HepG2 (cell line): ENCODE results near the gene PIK3CA. TPM values are rescaled to one million over a fixed set of nuclear protein-coding genes. Genes with fewer than 3 reads are reported as not detected.

Source experiments
- HNF1B ChIP-seq: sonication (generic); formaldehyde crosslinking; IDR thresholded peaks from 2 replicates; pipeline ENCODE4 v1.5.1; 2020; ENCODE audit warnings: mild to moderate bottlenecking, moderate library complexity, missing genetic modification reagents
- MYPOP ChIP-seq: sonication (generic); formaldehyde crosslinking; IDR thresholded peaks from 2 replicates; pipeline ENCODE4 v1.8.1; 2023; ENCODE audit warnings: mild to moderate bottlenecking, moderate library complexity, missing genetic modification reagents
- RBM22 ChIP-seq: fragments of 200-400 bp; formaldehyde crosslinking; optimal IDR thresholded peaks from 2 replicates; pipeline ENCODE3; 2017; ENCODE audit warnings: mild to moderate bottlenecking, low read length, moderate library complexity
- SAP130 ChIP-seq: IDR thresholded peaks from 2 replicates; pipeline ENCODE4 v1.6.1; 2016; ENCODE audit warnings: low read depth
- SNRNP70 ChIP-seq: fragments of 200-400 bp; formaldehyde crosslinking; IDR thresholded peaks from 2 replicates; pipeline ENCODE4 v1.6.1; 2017; ENCODE audit warnings: mild to moderate bottlenecking, low read depth, low read length, moderate library complexity
- THAP7 ChIP-seq: sonication (generic); formaldehyde crosslinking; IDR thresholded peaks from 2 replicates; pipeline ENCODE4 v1.8.1; 2023; ENCODE audit warnings: mild to moderate bottlenecking, missing genetic modification reagents
- ZBTB10 ChIP-seq: sonication (generic); formaldehyde crosslinking; IDR thresholded peaks from 2 replicates; pipeline ENCODE4 v1.4.0; 2020; ENCODE audit warnings: missing genetic modification reagents, borderline replicate concordance
- ZNF496 ChIP-seq: sonication (generic); formaldehyde crosslinking; IDR thresholded peaks from 2 replicates; pipeline ENCODE4 v1.8.1; 2023; ENCODE audit warnings: mild to moderate bottlenecking, moderate library complexity, missing genetic modification reagents; ENCODE audit not compliant: insufficient replicate concordance
- polyA plus RNA-seq, 8 experiments: library from polyadenylated mRNA; depleted of rRNA in 3 of 8; stranded (reverse) in 7 of 8; unstranded in 1 of 8; fragments of >200 nt; fragmentation: Illumina TruSeq in 4 of 8; extraction: Trizol in 4 of 8; gene quantifications; 2 replicates each; pipeline versions ENCODE4 v1.2.1 to v1.2.3, GENCODE V29; 2011 to 2016; ENCODE audit warnings: low read depth in 4 of 8, missing spikeins in 1 of 8, mixed read lengths in 1 of 8; ENCODE audit not compliant: insufficient read depth in 1 of 8
- small RNA-seq, 3 experiments: library from RNA; depleted of rRNA; stranded (forward); fragments of <200 nt; gene quantifications; one replicate each; pipeline ENCODE3, GENCODE V24; 2012; ENCODE audit warnings: low read depth in 2 of 3, low replicate concordance in 1 of 3; ENCODE audit not compliant: insufficient read length in 3 of 3, insufficient read depth in 2 of 3
- total RNA-seq, 5 experiments: library from RNA; depleted of rRNA; stranded (reverse); fragments of >200 nt; fragmentation: Illumina TruSeq; extraction: Trizol; gene quantifications; 2 replicates each; pipeline ENCODE4 v1.2.3, GENCODE V29; 2016; ENCODE audit warnings: low read depth in 1 of 5

The PIK3CA gene
- total and polyA plus RNA-seq, 2 of the 13 experiments (the other 11 are each of a cell fraction or from before 2014, with no cell fraction given) = 5.7 to 11.4 TPM

- TF ChIP-seq SNRNP70 (no peak), MYPOP (CRISPR knock-in tag) (no peak), HNF1B (CRISPR knock-in tag) (no peak), THAP7 (CRISPR knock-in tag) (no peak), RBM22 (no peak), SAP130 (no peak), ZBTB10 (CRISPR knock-in tag) (no peak), ZNF496 (CRISPR knock-in tag) (no peak)
- TF ChIP-seq, all 625 proteins: peak for 0
These were observed 141.1 kb downstream of the PIK3CA start (continued) for GRCh38 chr3:179289295-179289694.

Small RNA genes lying within 50 kb of the gene (small RNA-seq; reads per million reads assigned to genes)
- 0 reads per million in 3 experiments for gene RF00402

Other genes with a start within 250 kb of the PIK3CA start
- gene ZMAT3, start 76.5 kb upstream of the PIK3CA start, total RNA-seq (2016; rRNA removed; fragmentation: Illumina TruSeq; extraction: Trizol) = 11.4 and 19.4 TPM in 2 replicates
- gene ZMAT3, start 76.5 kb upstream of the PIK3CA start, polyA plus RNA-seq (2011; rRNA removed) = 9.7 and 11.7 TPM in 2 replicates
- 2.4 and 4.3 TPM in 2 replicates for gene KCNMB3, start 102.8 kb downstream of the PIK3CA start, total RNA-seq (2016; rRNA removed; fragmentation: Illumina TruSeq; extraction: Trizol)
- 7.1 and 8.7 TPM in 2 replicates for gene KCNMB3, start 102.8 kb downstream of the PIK3CA start, polyA plus RNA-seq (2011; rRNA removed)
- 42.4 and 46.7 TPM in 2 replicates for gene ZNF639, start 174.7 kb downstream of the PIK3CA start, total RNA-seq (2016; rRNA removed; fragmentation: Illumina TruSeq; extraction: Trizol)
- 10.1 and 11.6 TPM in 2 replicates for gene ZNF639, start 174.7 kb downstream of the PIK3CA start, polyA plus RNA-seq (2011; rRNA removed)
- gene MFN1, start 199.4 kb downstream of the PIK3CA start, total RNA-seq (2016; rRNA removed; fragmentation: Illumina TruSeq; extraction: Trizol) = 37.5 and 58.4 TPM in 2 replicates
- gene MFN1, start 199.4 kb downstream of the PIK3CA start, polyA plus RNA-seq (2011; rRNA removed) = 19.0 and 25.2 TPM in 2 replicates